ENCODE measurements around the gene MYBPC1.

Gene MYBPC1

DNA sequence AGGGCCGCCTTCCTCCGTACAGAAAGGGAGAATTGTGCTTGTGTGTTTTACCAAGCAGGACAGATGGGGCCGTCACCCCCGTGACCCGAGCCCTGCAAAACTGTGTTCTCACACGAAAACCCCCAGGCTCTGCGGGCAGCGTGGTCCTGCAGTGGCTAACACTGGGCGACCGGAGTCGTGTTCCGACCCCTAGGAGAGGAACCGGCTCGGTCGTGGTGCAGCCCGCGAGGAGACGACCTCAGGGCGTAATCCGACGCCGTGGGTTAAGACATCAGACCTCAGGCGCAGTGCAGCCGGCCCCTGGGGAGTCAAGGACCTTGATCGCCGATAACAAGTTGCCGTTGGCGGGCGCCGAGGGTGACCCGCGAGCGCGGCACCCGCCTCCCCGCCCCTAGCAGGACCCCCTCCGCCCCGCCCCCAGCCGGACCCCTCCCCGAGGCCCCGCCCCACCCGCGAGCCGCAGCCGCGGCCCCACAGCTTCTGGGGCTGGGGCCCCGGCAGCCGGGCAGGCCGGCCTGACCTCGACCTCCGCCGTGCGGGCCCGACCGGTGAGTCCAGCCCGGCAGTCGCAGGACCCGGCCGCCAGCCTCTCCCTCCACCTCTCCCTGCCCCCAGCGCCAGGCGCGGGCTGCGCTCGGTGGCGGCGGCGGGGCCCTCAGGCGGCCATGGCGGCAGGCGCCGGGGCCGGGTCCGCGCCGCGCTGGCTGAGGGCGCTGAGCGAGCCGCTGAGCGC lies 102.6 kb downstream of the MYBPC1 start, which contains the start of gene CHPT1 (continued):
- TF ChIP-seq WT1 (tag by site-specific recombination; IDR thresholded peaks at IDR 0.05), result no peak
- no peak for TF ChIP-seq ZNF473 (tag by site-specific recombination; IDR thresholded peaks at IDR 0.05)
- TF ChIP-seq OVOL3 (tag by site-specific recombination; IDR thresholded peaks at IDR 0.05), result no peak
- no peak for TF ChIP-seq ZBTB21 (tag by site-specific recombination; IDR thresholded peaks at IDR 0.05)
- no peak for TF ChIP-seq ZNF221 (tag by site-specific recombination; IDR thresholded peaks at IDR 0.05; ENCODE audit: borderline replicate concordance)
- no peak for TF ChIP-seq ZNF660 (tag by site-specific recombination; IDR thresholded peaks at IDR 0.05)
- TF ChIP-seq ZNF558 (tag by site-specific recombination; IDR thresholded peaks at IDR 0.05), result no peak
- no peak for TF ChIP-seq GFI1B (tag by site-specific recombination; IDR thresholded peaks at IDR 0.05)
- no peak for TF ChIP-seq ZNF114 (tag by site-specific recombination; IDR thresholded peaks at IDR 0.05)
- no peak for TF ChIP-seq ZNF132 (tag by site-specific recombination; IDR thresholded peaks at IDR 0.05; ENCODE audit: borderline replicate concordance)
- TF ChIP-seq ZNF837 (tag by site-specific recombination; IDR thresholded peaks at IDR 0.05), result no peak
- TF ChIP-seq MZF1 (tag by site-specific recombination; IDR thresholded peaks at IDR 0.05; ENCODE audit: borderline replicate concordance), result no peak
- TF ChIP-seq ZNF37A (tag by site-specific recombination; IDR thresholded peaks at IDR 0.05), result no peak
- no peak for TF ChIP-seq ZNF394 (tag by site-specific recombination; IDR thresholded peaks at IDR 0.05; ENCODE audit: borderline replicate concordance)
- no peak for TF ChIP-seq ZNF623 (tag by site-specific recombination; IDR thresholded peaks at IDR 0.05)
- no peak for TF ChIP-seq ZNF610 (tag by site-specific recombination; IDR thresholded peaks at IDR 0.05; ENCODE audit: borderline replicate concordance)
- TF ChIP-seq ZNF433 (tag by site-specific recombination; IDR thresholded peaks at IDR 0.05; ENCODE audit: low read depth), result no peak
- TF ChIP-seq, protein P1, sequence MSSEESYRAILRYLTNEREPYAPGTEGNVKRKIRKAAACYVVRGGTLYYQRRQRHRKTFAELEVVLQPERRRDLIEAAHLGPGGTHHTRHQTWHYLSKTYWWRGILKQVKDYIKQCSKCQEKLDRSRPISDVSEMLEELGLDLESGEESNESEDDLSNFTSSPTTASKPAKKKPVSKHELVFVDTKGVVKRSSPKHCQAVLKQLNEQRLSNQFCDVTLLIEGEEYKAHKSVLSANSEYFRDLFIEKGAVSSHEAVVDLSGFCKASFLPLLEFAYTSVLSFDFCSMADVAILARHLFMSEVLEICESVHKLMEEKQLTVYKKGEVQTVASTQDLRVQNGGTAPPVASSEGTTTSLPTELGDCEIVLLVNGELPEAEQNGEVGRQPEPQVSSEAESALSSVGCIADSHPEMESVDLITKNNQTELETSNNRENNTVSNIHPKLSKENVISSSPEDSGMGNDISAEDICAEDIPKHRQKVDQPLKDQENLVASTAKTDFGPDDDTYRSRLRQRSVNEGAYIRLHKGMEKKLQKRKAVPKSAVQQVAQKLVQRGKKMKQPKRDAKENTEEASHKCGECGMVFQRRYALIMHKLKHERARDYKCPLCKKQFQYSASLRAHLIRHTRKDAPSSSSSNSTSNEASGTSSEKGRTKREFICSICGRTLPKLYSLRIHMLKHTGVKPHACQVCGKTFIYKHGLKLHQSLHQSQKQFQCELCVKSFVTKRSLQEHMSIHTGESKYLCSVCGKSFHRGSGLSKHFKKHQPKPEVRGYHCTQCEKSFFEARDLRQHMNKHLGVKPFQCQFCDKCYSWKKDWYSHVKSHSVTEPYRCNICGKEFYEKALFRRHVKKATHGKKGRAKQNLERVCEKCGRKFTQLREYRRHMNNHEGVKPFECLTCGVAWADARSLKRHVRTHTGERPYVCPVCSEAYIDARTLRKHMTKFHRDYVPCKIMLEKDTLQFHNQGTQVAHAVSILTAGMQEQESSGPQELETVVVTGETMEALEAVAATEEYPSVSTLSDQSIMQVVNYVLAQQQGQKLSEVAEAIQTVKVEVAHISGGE (tag by site-specific recombination; conservative IDR thresholded peaks at IDR 0.05; ENCODE audit: low read depth), result no peak
- TF ChIP-seq, protein P2, sequence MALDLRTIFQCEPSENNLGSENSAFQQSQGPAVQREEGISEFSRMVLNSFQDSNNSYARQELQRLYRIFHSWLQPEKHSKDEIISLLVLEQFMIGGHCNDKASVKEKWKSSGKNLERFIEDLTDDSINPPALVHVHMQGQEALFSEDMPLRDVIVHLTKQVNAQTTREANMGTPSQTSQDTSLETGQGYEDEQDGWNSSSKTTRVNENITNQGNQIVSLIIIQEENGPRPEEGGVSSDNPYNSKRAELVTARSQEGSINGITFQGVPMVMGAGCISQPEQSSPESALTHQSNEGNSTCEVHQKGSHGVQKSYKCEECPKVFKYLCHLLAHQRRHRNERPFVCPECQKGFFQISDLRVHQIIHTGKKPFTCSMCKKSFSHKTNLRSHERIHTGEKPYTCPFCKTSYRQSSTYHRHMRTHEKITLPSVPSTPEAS (tag by site-specific recombination; IDR thresholded peaks at IDR 0.05), result no peak
- no peak for TF ChIP-seq ZNF529 (tag by site-specific recombination; IDR thresholded peaks at IDR 0.05; ENCODE audit: insufficient replicate concordance)
- TF ChIP-seq ZNF777 (tag by site-specific recombination; IDR thresholded peaks at IDR 0.05; ENCODE audit: borderline replicate concordance), result no peak; the same call in 1 of the 2 replicates
- no peak for TF ChIP-seq ZNF521 (tag by site-specific recombination; IDR thresholded peaks at IDR 0.05)
- TF ChIP-seq ZNF146 (tag by site-specific recombination; IDR thresholded peaks at IDR 0.05), result no peak
- TF ChIP-seq KLF8 (tag by site-specific recombination; IDR thresholded peaks at IDR 0.05), result 0 out of 2 replicates have a peak, but pooled peaks have one; percentile 28
- TF ChIP-seq SALL2 (tag by site-specific recombination; IDR thresholded peaks at IDR 0.05; ENCODE audit: borderline replicate concordance), result no peak
- peak; percentile 43; the same call in 1 of the 2 replicates for TF ChIP-seq ZNF843 (tag by site-specific recombination; IDR thresholded peaks at IDR 0.05)
- TF ChIP-seq ZBTB1 (tag by site-specific recombination; IDR thresholded peaks at IDR 0.05), result no peak
- no peak for TF ChIP-seq ZNF214 (tag by site-specific recombination; IDR thresholded peaks at IDR 0.05; ENCODE audit: borderline replicate concordance)
- TF ChIP-seq ZNF112 (tag by site-specific recombination; IDR thresholded peaks at IDR 0.05), result no peak
- TF ChIP-seq KLF10 (tag by site-specific recombination; IDR thresholded peaks at IDR 0.05), result no peak
- no peak for TF ChIP-seq ZNF776 (tag by site-specific recombination; IDR thresholded peaks at IDR 0.05; ENCODE audit: borderline replicate concordance)

Measured in HEK293 (cell line).